Neural cell (in vitro differentiated cells): Measurements from ENCODE around the gene CD180. TPM values are rescaled to one million over a fixed set of nuclear protein-coding genes. Genes with fewer than 3 reads are reported as not detected.

Experiments
- H2AFZ ChIP-seq: fragments of 200-600, 300-800 bp; sonication (generic), shearing (Covaris generic); 2 replicates; pipeline ENCODE4 v1.6.0; 2014; ENCODE audit warnings: low read depth, mild to moderate bottlenecking, antibody characterized with exemption, low read length, moderate library complexity
- H3F3A ChIP-seq: fragments of 200-600 bp; shearing (Covaris generic); 2 replicates; pipeline ENCODE4 v1.6.1; 2016; ENCODE audit warnings: mild to moderate bottlenecking, moderate library complexity, mixed read lengths, antibody characterized with exemption, low read length; ENCODE audit not compliant: insufficient read depth, poor library complexity, severe bottlenecking
- H3K27ac ChIP-seq: fragments of 200-600, 300-800 bp; sonication (generic), shearing (Covaris generic); 2 replicates; pipeline ENCODE4 v1.5.1; 2014; ENCODE audit warnings: mild to moderate bottlenecking, low read length, moderate library complexity
- H3K27me3 ChIP-seq: fragments of 300-800, 200-600 bp; sonication (generic), shearing (Covaris generic); 2 replicates; pipeline ENCODE4 v1.6.0; 2014; ENCODE audit warnings: mild to moderate bottlenecking, low read depth, low read length, moderate library complexity; ENCODE audit not compliant: insufficient read depth
- H3K36me3 ChIP-seq: fragments of 300-800, 200-600 bp; sonication (generic), shearing (Covaris generic); 2 replicates; pipeline ENCODE4 v1.5.1; 2014; ENCODE audit warnings: mild to moderate bottlenecking, antibody characterized with exemption, low read length, moderate library complexity; ENCODE audit not compliant: insufficient read depth
- H3K4me2 ChIP-seq: fragments of 300-800, 200-600 bp; sonication (generic), shearing (Covaris generic); 2 replicates; pipeline ENCODE4 v1.6.0; 2014; ENCODE audit warnings: mild to moderate bottlenecking, low read length
- H3K4me3 ChIP-seq: fragments of 300-800, 200-600 bp; sonication (generic), shearing (Covaris generic); 2 replicates; pipeline ENCODE4 v1.5.1; 2014; ENCODE audit warnings: mild to moderate bottlenecking, low read length, moderate library complexity
- H3K79me2 ChIP-seq: fragments of 200-600 bp; shearing (Covaris generic); replicated peaks from 2 replicates; pipeline ENCODE4 v1.6.0; 2014; ENCODE audit warnings: mild to moderate bottlenecking, low read length, moderate library complexity; ENCODE audit not compliant: insufficient read depth
- H3K9ac ChIP-seq: fragments of 300-800, 200-600 bp; sonication (generic), shearing (Covaris generic); 2 replicates; pipeline ENCODE4 v1.6.1; 2016; ENCODE audit warnings: mild to moderate bottlenecking, low read length, mixed read lengths
- H3K9me2 ChIP-seq: fragments of 200-600 bp; shearing (Covaris generic); 2 replicates; pipeline ENCODE4 v1.6.1; 2016; ENCODE audit warnings: mild to moderate bottlenecking, low read length, mixed read lengths; ENCODE audit not compliant: insufficient read depth
- H3K9me3 ChIP-seq: fragments of 200-600, 300-800 bp; sonication (generic), shearing (Covaris generic); 2 replicates; pipeline ENCODE4 v1.6.1; 2016; ENCODE audit warnings: mild to moderate bottlenecking, mixed run types, low read length, moderate library complexity, mixed read lengths
- H4K20me1 ChIP-seq: fragments of 200-600 bp; shearing (Covaris generic); 2 replicates; pipeline ENCODE4 v1.6.1; 2016; ENCODE audit warnings: mild to moderate bottlenecking, mixed run types; ENCODE audit not compliant: insufficient read depth
- CTCF ChIP-seq: fragments of 450-650 bp; IDR thresholded peaks from 2 replicates; pipeline ENCODE4 v1.5.1; 2014; ENCODE audit warnings: antibody characterized with exemption, mild to moderate bottlenecking, moderate library complexity; ENCODE audit not compliant: poor library complexity, severe bottlenecking
- EP300 ChIP-seq: fragments of 450-650 bp; conservative IDR thresholded peaks from 2 replicates; pipeline ENCODE4 v1.6.1; 2014; ENCODE audit warnings: antibody characterized with exemption, mild to moderate bottlenecking, moderate library complexity; ENCODE audit not compliant: poor library complexity, severe bottlenecking
- EZH2 ChIP-seq: fragments of 200-600, 300-800 bp; shearing (Covaris generic), sonication (generic); IDR thresholded peaks from 2 replicates; pipeline ENCODE4 v1.6.1; 2014; ENCODE audit warnings: antibody characterized with exemption, low read length, borderline replicate concordance, mild to moderate bottlenecking; ENCODE audit not compliant: insufficient read depth, poor library complexity, severe bottlenecking
- MXI1 ChIP-seq: fragments of 450-650 bp; conservative IDR thresholded peaks from 2 replicates; pipeline ENCODE4 v1.6.1; 2014; ENCODE audit warnings: antibody characterized with exemption, mild to moderate bottlenecking; ENCODE audit not compliant: poor library complexity, severe bottlenecking
- POLR2AphosphoS5 ChIP-seq: IDR thresholded peaks from 2 replicates; pipeline ENCODE4 v1.6.1; 2012
- RAD21 ChIP-seq: fragments of 450-650 bp; conservative IDR thresholded peaks from 2 replicates; pipeline ENCODE4 v1.6.1; 2014; ENCODE audit warnings: antibody characterized with exemption, mild to moderate bottlenecking, moderate library complexity
- SMC3 ChIP-seq: fragments of 450-650 bp; conservative IDR thresholded peaks from 2 replicates; pipeline ENCODE4 v1.6.1; 2014; ENCODE audit warnings: antibody characterized with exemption, mild to moderate bottlenecking, moderate library complexity; ENCODE audit not compliant: poor library complexity
- TAF1 ChIP-seq: IDR thresholded peaks from 2 replicates; pipeline ENCODE4 v1.6.1; 2012; ENCODE audit warnings: low read depth
- polyA plus RNA-seq: library from polyadenylated mRNA; depleted of rRNA; stranded (reverse); fragments of >200 nt; gene quantifications from 2 replicates; pipeline ENCODE4 v1.2.3, GENCODE V29; 2014
- TF ChIP-seq, protein P1 (sequence below): IDR thresholded peaks from 2 replicates; pipeline ENCODE4 v1.6.1; 2012; ENCODE audit warnings: borderline replicate concordance

Gene CD180
- polyA plus RNA-seq, 1 donor from 2014 or later, result not detected

DNA sequence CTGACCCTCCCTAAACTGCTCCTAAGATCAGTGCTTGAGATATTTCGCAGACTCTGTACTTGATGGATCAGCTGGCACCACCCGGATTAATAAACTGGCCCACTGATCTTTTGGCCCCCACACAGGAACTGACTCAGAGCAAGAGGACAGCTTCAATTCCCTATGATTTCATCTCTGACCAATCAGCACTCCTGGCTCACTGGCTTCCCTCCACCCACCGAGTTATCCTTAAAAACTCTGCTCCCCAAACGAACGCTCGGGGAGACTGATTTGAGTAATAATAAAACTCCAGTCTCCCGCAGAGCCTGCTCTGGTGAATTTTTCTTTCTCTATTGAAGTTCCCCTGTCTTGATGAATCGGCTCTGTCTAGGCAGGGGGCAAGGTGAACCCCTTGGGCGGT lies 36.5 kb upstream of the CD180 start:
- Histone ChIP-seq H3K4me2 (no peak overlapping the region), H4K20me1 (no peaks in the 10 kb centered on the region), H3K9ac (no peak overlapping the region), H2AFZ (no peak overlapping the region), H3F3A (no peaks in the 10 kb centered on the region), H3K9me3 (no peaks in the 10 kb centered on the region), H3K4me3 (no peak overlapping the region), H3K9me2 (no peaks in the 10 kb centered on the region), H3K36me3 (no peaks in the 10 kb centered on the region), H3K79me2 (no peaks in the 10 kb centered on the region), H3K27ac (no peak overlapping the region), H3K27me3 (no peaks in the 10 kb centered on the region)
- TF ChIP-seq POLR2AphosphoS5 (no peak), SMC3 (no peak), EZH2 (no peak), TAF1 (no peak), MXI1 (no peak), EP300 (no peak), RAD21 (no peak), CTCF (no peak)
- TF ChIP-seq, protein P1, sequence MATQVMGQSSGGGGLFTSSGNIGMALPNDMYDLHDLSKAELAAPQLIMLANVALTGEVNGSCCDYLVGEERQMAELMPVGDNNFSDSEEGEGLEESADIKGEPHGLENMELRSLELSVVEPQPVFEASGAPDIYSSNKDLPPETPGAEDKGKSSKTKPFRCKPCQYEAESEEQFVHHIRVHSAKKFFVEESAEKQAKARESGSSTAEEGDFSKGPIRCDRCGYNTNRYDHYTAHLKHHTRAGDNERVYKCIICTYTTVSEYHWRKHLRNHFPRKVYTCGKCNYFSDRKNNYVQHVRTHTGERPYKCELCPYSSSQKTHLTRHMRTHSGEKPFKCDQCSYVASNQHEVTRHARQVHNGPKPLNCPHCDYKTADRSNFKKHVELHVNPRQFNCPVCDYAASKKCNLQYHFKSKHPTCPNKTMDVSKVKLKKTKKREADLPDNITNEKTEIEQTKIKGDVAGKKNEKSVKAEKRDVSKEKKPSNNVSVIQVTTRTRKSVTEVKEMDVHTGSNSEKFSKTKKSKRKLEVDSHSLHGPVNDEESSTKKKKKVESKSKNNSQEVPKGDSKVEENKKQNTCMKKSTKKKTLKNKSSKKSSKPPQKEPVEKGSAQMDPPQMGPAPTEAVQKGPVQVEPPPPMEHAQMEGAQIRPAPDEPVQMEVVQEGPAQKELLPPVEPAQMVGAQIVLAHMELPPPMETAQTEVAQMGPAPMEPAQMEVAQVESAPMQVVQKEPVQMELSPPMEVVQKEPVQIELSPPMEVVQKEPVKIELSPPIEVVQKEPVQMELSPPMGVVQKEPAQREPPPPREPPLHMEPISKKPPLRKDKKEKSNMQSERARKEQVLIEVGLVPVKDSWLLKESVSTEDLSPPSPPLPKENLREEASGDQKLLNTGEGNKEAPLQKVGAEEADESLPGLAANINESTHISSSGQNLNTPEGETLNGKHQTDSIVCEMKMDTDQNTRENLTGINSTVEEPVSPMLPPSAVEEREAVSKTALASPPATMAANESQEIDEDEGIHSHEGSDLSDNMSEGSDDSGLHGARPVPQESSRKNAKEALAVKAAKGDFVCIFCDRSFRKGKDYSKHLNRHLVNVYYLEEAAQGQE, result no peak

GRCh38 chr5:67223211-67223610 lies 26.6 kb upstream of the CD180 start:
- Histone ChIP-seq H3K36me3 (no peaks in the 10 kb centered on the region), H4K20me1 (no peaks in the 10 kb centered on the region), H3K27ac (no peak overlapping the region), H3K9me2 (no peaks in the 10 kb centered on the region), H3K79me2 (no peaks in the 10 kb centered on the region), H3F3A (no peaks in the 10 kb centered on the region), H3K27me3 (no peaks in the 10 kb centered on the region), H3K4me2 (no peak overlapping the region), H2AFZ (no peak overlapping the region), H3K9ac (no peak overlapping the region), H3K4me3 (no peak overlapping the region), H3K9me3 (no peaks in the 10 kb centered on the region)
- no peak for TF ChIP-seq POLR2AphosphoS5
- TF ChIP-seq EP300, result no peak
- TF ChIP-seq, protein P1, result no peak
- TF ChIP-seq CTCF, result no peak
- no peak for TF ChIP-seq EZH2
- no peak for TF ChIP-seq TAF1
- no peak for TF ChIP-seq RAD21
- no peak for TF ChIP-seq SMC3
- TF ChIP-seq MXI1, result no peak
